Neural crest cell (in vitro differentiated cells): ENCODE results near the gene NRL. TPM values are rescaled to one million over a fixed set of nuclear protein-coding genes. Genes with fewer than 3 reads are reported as not detected.

Experiments
- DNase-seq: peaks from one replicate; pipeline ENCODE4 v3.0.0; 2021; ENCODE audit warnings: low read depth, mixed read lengths, low spot score
- H3K27ac Mint-ChIP-seq: one replicate; pipeline ENCODE4 v1.8.0; 2021; ENCODE audit warnings: mild to moderate bottlenecking, mixed read lengths; ENCODE audit not compliant: unreplicated experiment
- H3K27me3 Mint-ChIP-seq: 2 replicates; pipeline ENCODE4 v1.8.0; 2021; ENCODE audit warnings: low read depth, mild to moderate bottlenecking, mixed read lengths
- H3K36me3 Mint-ChIP-seq: 2 replicates; pipeline ENCODE4 v1.8.0; 2021; ENCODE audit warnings: low read depth, mild to moderate bottlenecking, mixed read lengths
- H3K4me1 Mint-ChIP-seq: 2 replicates; pipeline ENCODE4 v1.8.0; 2021; ENCODE audit warnings: mixed read lengths
- H3K4me3 Mint-ChIP-seq: one replicate; pipeline ENCODE4 v1.8.0; 2021; ENCODE audit warnings: mild to moderate bottlenecking, mixed read lengths
- H3K9me3 Mint-ChIP-seq: 2 replicates; pipeline ENCODE4 v1.8.0; 2021; ENCODE audit warnings: mixed read lengths
- total RNA-seq: library from RNA; stranded (reverse); gene quantifications from 2 replicates; pipeline ENCODE4 v1.2.1, GENCODE V29; 2021
- TF ChIP-seq, protein P1 (sequence below): fragments of 200-600 bp; sonication (generic); conservative IDR thresholded peaks from 2 replicates; pipeline ENCODE4 v1.5.0; 2021; ENCODE audit warnings: antibody characterized with exemption, mild to moderate bottlenecking

NRL gene
- total RNA-seq, 1 donor from 2014 or later, result 1.2 TPM

DNA sequence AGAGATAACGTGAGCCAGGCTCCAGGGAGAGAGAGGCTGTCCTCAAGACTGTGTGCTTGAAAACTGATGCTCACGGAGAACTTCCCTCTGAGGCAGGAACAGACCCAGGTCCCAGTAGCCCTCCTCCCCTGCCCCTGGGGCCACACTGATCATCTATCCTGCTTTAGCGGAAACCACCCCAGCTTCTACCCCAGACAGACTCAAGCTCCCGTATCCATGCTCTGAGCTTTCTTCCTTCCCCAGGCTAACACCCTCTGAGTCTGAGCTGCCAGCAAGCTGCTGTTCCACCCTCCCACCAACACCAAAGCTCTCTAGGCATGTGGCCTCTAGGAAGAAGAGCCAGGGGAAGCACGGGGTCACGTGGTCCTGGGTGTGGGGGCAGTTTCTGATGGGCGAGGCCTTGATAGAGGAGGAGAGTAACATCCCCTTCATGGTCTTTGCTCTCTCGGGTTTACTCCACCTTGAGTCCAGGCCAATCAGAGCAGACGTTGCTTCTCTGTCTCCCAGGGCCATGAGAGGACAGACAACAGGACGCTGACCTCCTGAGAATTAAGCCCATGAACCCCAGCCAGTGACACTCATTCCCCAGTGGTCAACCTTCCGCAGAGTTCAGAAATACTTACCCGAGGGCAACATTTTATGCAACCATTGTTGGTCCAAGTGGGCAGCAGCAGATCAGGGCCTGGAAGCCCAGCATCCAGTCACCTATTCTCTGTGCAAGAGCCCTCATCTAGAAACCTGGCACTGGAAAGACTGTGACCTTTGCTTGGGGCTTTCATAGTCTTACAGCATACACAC, 19.3 kb downstream of the NRL start:
- DNase-seq, result no peak
- Mint-ChIP-seq H3K9me3 (no peaks in the 10 kb centered on the region), H3K4me3 (peak overlapping the region; percentile 94), H3K36me3 (no peaks in the 10 kb centered on the region), H3K27ac (peak overlapping the region; percentile 86), H3K27me3 (no peaks in the 10 kb centered on the region), H3K4me1 (peaks cover 30% of the 10 kb centered on the region)
- TF ChIP-seq, protein P1, sequence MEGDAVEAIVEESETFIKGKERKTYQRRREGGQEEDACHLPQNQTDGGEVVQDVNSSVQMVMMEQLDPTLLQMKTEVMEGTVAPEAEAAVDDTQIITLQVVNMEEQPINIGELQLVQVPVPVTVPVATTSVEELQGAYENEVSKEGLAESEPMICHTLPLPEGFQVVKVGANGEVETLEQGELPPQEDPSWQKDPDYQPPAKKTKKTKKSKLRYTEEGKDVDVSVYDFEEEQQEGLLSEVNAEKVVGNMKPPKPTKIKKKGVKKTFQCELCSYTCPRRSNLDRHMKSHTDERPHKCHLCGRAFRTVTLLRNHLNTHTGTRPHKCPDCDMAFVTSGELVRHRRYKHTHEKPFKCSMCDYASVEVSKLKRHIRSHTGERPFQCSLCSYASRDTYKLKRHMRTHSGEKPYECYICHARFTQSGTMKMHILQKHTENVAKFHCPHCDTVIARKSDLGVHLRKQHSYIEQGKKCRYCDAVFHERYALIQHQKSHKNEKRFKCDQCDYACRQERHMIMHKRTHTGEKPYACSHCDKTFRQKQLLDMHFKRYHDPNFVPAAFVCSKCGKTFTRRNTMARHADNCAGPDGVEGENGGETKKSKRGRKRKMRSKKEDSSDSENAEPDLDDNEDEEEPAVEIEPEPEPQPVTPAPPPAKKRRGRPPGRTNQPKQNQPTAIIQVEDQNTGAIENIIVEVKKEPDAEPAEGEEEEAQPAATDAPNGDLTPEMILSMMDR, result no peak

DNA sequence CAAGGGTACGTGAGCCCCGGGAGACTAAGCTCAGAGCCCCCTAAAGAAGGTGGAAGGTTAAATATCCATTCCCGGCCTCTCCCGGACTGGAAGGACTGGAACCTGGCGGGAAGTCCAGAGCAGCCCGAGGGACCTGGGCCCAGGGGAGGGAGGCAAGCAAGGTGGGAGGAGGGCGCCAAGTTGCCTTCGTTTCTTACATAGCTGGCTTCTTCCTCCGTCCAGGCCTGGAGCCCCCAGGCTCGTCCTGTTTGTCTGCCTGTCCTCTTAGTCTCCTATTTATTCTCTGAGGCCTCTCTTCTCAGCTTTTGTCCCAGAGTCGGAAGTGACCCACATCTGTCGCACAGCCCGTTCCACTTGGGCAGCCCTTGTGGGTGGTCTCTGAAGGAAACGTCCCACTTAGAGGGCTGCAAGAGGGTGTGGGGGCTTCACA, 19.9 kb downstream of the NRL start:
- H3K4me1 Mint-ChIP-seq, result peaks cover 34% of the 10 kb centered on the region
- TF ChIP-seq, protein P1, result no peak
- DNase-seq, result no peak
- H3K4me3 Mint-ChIP-seq, result peak overlapping the region; percentile 94
- H3K9me3 Mint-ChIP-seq, result no peaks in the 10 kb centered on the region
- no peaks in the 10 kb centered on the region for H3K27me3 Mint-ChIP-seq
- no peaks in the 10 kb centered on the region for H3K36me3 Mint-ChIP-seq
- H3K27ac Mint-ChIP-seq, result peak overlapping the region; percentile 86

DNA sequence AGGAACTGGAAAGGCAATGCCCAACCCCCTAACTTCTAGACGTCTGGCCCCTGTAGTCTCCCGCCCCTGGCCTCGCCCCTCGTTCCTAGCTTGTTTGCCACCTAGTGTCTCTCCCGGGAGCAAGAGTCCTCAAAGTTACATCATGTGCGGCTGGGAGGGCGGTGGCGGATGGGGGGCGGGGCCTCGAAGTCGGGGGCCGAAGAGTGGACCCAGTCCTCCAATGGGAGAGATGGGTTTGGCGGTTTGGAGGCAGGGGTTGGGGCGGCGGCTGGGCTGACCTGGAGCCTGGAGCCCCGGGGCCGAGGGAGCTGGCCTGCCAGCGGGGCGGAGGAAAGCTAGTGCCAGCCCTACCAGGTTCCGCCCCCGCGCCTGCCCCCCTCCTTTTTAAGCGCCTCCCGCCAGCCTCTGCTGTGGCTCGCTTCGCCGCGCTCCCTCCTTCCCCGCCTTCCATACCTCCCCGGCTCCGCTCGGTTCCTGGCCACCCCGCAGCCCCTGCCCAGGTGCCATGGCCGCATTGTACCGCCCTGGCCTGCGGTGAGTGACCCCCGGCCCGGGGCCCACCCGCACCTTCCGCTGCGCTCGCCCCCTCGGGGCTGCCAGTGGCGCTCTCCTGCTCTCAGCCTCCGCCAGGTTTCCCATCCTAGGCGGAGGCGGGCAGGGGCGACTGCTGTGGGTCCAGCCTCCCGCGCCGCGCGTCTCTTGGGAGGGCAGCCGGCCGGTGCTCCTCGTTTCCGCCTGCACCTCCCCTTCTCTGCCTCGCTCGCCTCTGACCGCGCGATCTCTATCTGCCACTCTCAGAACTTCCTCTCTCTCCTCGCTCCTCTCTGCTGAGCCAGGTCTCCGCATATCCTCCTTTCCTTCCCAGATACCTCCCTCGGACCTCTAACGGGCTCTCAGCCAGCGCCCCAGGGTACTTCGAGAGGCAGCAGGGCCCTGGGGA, 20.6 kb downstream of the NRL start, which contains the start of gene PCK2:
PCK2 (plus strand) TSS at position 411 of the 940 bp plus-strand sequence; CDS start at position 506, 95 bp downstream.
- DNase-seq, result peak; percentile 71
- H3K27me3 Mint-ChIP-seq, result no peaks in the 10 kb centered on the region
- peak within 1 kb of the TSS; percentile 94 for H3K4me3 Mint-ChIP-seq
- TF ChIP-seq, protein P1, result no peak
- H3K9me3 Mint-ChIP-seq, result no peaks in the 10 kb centered on the region
- peak within 1 kb of the TSS; percentile 93 for H3K27ac Mint-ChIP-seq
- H3K36me3 Mint-ChIP-seq, result no peaks in the 10 kb centered on the region
- H3K4me1 Mint-ChIP-seq, result peaks cover 38% of the 10 kb centered on the region

DNA sequence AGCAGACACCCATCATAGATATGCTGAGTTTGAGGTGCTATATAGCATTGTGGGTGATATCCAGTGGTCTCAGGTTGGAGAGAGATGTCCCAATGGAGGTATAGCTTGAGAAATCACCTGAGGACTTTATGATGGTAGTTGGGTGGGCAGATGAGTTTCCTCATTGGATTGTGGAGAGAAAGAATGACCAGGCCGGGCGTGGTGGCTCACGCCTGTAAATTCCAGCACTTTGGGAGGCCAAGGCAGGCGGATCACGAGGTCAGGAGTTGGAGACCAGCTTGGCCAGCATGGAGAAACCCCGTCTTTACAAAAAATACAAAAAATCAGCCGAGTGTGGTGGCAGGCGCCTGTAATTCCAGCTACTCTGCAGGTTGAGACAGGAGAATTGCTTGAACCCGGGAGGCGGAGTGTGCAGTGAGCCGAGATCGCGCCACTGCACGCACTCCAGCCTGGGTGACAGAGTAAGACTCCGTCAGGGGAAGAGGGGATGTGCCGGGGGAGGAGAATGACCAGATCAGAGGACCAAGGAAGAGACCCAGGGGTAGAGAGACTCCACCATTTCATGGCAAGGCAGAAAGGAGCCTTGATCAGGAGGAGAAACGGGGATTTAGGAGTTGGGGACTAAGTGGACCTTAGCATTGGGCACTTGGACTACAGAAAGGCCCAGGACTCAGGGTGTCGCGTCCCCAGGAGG, 21.4 kb downstream of the NRL start:
- H3K9me3 Mint-ChIP-seq, result no peaks in the 10 kb centered on the region
- H3K27ac Mint-ChIP-seq, result peak overlapping the region; percentile 93
- no peaks in the 10 kb centered on the region for H3K27me3 Mint-ChIP-seq
- H3K4me3 Mint-ChIP-seq, result peak overlapping the region; percentile 94
- TF ChIP-seq, protein P1, result no peak
- H3K36me3 Mint-ChIP-seq, result no peaks in the 10 kb centered on the region
- H3K4me1 Mint-ChIP-seq, result peaks cover 38% of the 10 kb centered on the region
- no peak for DNase-seq
